Measurements from ENCODE around the gene EPHB2. TPM values are rescaled to one million over a fixed set of nuclear protein-coding genes. Genes with fewer than 3 reads are reported as not detected.

Gene EPHB2
- total and polyA plus RNA-seq, 2 of the 13 experiments (the other 11 are each of a cell fraction or from before 2014, with no cell fraction given), result 0.03 to 0.11 TPM

DNA sequence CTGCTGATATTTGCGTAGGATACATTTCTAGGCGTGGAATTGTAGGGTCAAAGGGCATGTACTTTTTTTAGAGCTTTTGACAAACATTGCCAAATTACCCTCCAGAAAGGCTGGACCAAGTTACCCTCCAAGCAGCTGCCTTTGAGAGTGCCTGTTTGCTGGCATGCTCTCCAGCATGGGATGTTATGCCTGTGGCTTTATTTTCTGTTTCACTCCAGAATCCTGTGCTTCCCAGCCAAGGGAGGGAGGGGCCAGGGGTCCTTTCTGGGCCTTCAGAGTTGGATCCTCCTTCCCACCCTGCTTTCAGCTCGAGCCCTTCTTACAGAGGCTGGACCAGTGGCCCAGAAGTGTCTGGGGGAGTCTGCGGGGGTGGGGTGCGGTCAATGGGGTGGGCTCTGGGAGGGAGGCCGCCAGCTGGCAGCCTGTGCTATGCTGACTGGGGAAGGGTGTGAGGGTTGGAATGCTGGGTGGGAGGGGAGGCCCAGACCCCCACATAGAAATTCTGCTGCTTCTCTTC, 81.2 kb downstream of the EPHB2 start (continued):
- TF ChIP-seq, protein P1, sequence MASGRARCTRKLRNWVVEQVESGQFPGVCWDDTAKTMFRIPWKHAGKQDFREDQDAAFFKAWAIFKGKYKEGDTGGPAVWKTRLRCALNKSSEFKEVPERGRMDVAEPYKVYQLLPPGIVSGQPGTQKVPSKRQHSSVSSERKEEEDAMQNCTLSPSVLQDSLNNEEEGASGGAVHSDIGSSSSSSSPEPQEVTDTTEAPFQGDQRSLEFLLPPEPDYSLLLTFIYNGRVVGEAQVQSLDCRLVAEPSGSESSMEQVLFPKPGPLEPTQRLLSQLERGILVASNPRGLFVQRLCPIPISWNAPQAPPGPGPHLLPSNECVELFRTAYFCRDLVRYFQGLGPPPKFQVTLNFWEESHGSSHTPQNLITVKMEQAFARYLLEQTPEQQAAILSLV (CRISPR knock-in tag; IDR thresholded peaks at IDR 0.05; ENCODE audit: borderline replicate concordance), result no peak
- no peak for TF ChIP-seq MIER2 (CRISPR knock-in tag; IDR thresholded peaks at IDR 0.05)

DNA sequence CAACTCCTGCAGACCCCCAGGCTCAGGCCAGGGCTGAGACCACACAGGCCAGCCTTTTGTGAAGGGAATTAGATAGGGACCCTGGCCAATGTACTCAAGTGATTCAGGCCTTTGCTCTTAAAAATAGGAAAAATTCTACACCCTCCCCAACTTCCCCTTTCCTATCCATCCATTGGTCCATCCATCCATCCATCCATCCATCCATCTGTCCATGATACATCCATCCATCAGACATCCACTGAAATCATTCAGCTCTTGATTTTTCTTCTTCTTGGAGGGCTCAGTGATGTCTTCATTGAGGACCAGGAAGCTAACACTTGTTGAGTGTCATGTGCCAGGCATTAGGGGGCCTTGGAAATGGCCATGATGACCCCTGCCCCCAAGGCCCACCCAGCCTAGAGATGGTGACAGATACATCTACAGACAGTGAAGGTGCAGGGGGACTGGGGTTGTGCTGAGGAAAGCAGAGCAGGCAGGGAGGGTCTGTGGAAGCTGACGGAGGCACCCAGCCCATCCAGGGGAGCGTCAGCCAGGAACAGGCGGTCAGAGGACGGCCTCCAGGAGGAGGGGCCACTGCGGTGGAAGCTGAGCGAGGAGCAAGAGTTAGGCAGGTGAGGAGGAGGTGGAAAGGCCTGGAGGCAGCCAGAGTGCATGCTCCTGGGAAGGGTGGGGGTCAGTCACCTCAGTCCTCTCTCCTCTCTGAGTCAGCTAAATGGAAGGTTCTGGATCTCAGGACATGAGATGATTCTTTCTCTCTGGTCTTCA, 81.9 kb downstream of the EPHB2 start:
- Histone ChIP-seq H3K4me1 (ENCODE audit: insufficient read depth, low read length) (peaks cover 15% of the 10 kb centered on the region), H3K79me2 (ENCODE audit: insufficient read depth, low read length) (no peaks in the 10 kb centered on the region), H3K27me3 (ENCODE audit: control insufficient read depth in 1 of 2, insufficient read depth in 2 of 2, low read length in 2 of 2) (peaks cover 3 to 9% of the 10 kb centered on the region in 2 experiments; a peak in 3 of 5 replicates), H3K27ac (ENCODE audit: extremely low read length, insufficient read depth, low read length) (no peak overlapping the region), H2AFZ (ENCODE audit: low read length) (no peak overlapping the region), H4K20me1 (ENCODE audit: insufficient read depth, low read length) (no peaks in the 10 kb centered on the region), H3K9ac (ENCODE audit: insufficient read depth, low read depth, low read length) (no peak overlapping the region), H3K9me3 (ENCODE audit: low read length) (no peaks in the 10 kb centered on the region), H3K4me2 (ENCODE audit: low read depth, low read length) (no peak overlapping the region), H3K36me3 (replicated peaks in 1 of 2; ENCODE audit: control insufficient read depth in 1 of 2, insufficient read depth in 2 of 2, low read length in 2 of 2) (no peaks in the 10 kb centered on the region), H3K4me3 (replicated peaks in 1 of 3; ENCODE audit: insufficient read depth in 1 of 3, low read depth in 2 of 3, low read length in 3 of 3) (no peak overlapping the region)
- in situ Hi-C loops (cut with HindIII; ENCODE audit: extremely low pct_ligation_motif_present, low pct_unique_long_range_greater_than_20kb) (no loop called here), intact Hi-C loops (cut with micrococcal nuclease; ENCODE audit: unreplicated experiment) (no loop called here)
- ChIA-PET POLR2A (no interaction called here), CTCF (ENCODE audit: low intra/inter-chr PET ratio, low total read pairs) (no interaction called here)
- ATAC-seq, result no peak
- BruUV-seq (replicated peaks), result no TSS peak
- no peak for FAIRE-seq
- no peak for DNase-seq (ENCODE audit: low spot score)
- 47% methylated on average over 6 of the region's 6 CpGs for WGBS (ENCODE audit: low lambda C conversion rate)
- TF ChIP-seq CHD2 (IDR thresholded peaks at IDR 0.05; ENCODE audit: low read depth, low read length) (no peak), SMC3 (IDR thresholded peaks at IDR 0.05; ENCODE audit: low read length) (no peak), ZBTB1 (CRISPR knock-in tag; IDR thresholded peaks at IDR 0.05; ENCODE audit: borderline replicate concordance) (no peak), ZNF563 (CRISPR knock-in tag; IDR thresholded peaks at IDR 0.05) (no peak), ZBTB7B (CRISPR knock-in tag; IDR thresholded peaks at IDR 0.05) (no peak), U2AF1 (optimal IDR thresholded peaks at IDR 0.05; ENCODE audit: low read depth, low read length) (no peak), HDAC1 (CRISPR knock-in tag; IDR thresholded peaks at IDR 0.05) (no peak)
- TF ChIP-seq, protein P2, sequence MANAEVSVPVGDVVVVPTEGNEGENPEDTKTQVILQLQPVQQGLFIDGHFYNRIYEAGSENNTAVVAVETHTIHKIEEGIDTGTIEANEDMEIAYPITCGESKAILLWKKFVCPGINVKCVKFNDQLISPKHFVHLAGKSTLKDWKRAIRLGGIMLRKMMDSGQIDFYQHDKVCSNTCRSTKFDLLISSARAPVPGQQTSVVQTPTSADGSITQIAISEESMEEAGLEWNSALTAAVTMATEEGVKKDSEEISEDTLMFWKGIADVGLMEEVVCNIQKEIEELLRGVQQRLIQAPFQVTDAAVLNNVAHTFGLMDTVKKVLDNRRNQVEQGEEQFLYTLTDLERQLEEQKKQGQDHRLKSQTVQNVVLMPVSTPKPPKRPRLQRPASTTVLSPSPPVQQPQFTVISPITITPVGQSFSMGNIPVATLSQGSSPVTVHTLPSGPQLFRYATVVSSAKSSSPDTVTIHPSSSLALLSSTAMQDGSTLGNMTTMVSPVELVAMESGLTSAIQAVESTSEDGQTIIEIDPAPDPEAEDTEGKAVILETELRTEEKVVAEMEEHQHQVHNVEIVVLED (CRISPR knock-in tag; IDR thresholded peaks at IDR 0.05; ENCODE audit: borderline replicate concordance), result no peak
- TF ChIP-seq, protein P3, sequence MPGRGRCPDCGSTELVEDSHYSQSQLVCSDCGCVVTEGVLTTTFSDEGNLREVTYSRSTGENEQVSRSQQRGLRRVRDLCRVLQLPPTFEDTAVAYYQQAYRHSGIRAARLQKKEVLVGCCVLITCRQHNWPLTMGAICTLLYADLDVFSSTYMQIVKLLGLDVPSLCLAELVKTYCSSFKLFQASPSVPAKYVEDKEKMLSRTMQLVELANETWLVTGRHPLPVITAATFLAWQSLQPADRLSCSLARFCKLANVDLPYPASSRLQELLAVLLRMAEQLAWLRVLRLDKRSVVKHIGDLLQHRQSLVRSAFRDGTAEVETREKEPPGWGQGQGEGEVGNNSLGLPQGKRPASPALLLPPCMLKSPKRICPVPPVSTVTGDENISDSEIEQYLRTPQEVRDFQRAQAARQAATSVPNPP (CRISPR knock-in tag; IDR thresholded peaks at IDR 0.05), result no peak
- TF ChIP-seq, protein P4, sequence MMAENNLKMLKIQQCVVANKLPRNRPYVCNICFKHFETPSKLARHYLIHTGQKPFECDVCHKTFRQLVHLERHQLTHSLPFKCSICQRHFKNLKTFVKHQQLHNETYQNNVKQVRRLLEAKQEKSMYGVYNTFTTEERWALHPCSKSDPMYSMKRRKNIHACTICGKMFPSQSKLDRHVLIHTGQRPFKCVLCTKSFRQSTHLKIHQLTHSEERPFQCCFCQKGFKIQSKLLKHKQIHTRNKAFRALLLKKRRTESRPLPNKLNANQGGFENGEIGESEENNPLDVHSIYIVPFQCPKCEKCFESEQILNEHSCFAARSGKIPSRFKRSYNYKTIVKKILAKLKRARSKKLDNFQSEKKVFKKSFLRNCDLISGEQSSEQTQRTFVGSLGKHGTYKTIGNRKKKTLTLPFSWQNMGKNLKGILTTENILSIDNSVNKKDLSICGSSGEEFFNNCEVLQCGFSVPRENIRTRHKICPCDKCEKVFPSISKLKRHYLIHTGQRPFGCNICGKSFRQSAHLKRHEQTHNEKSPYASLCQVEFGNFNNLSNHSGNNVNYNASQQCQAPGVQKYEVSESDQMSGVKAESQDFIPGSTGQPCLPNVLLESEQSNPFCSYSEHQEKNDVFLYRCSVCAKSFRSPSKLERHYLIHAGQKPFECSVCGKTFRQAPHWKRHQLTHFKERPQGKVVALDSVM (CRISPR knock-in tag; IDR thresholded peaks at IDR 0.05), result no peak
- TF ChIP-seq, protein P5, sequence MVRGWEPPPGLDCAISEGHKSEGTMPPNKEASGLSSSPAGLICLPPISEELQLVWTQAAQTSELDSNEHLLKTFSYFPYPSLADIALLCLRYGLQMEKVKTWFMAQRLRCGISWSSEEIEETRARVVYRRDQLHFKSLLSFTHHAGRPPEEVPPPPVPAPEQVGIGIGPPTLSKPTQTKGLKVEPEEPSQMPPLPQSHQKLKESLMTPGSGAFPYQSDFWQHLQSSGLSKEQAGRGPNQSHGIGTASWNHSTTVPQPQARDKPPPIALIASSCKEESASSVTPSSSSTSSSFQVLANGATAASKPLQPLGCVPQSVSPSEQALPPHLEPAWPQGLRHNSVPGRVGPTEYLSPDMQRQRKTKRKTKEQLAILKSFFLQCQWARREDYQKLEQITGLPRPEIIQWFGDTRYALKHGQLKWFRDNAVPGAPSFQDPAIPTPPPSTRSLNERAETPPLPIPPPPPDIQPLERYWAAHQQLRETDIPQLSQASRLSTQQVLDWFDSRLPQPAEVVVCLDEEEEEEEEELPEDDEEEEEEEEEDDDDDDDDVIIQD (CRISPR knock-in tag; IDR thresholded peaks at IDR 0.05; ENCODE audit: low read depth), result no peak
- TF ChIP-seq, protein P6, sequence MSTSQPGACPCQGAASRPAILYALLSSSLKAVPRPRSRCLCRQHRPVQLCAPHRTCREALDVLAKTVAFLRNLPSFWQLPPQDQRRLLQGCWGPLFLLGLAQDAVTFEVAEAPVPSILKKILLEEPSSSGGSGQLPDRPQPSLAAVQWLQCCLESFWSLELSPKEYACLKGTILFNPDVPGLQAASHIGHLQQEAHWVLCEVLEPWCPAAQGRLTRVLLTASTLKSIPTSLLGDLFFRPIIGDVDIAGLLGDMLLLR (CRISPR knock-in tag; IDR thresholded peaks at IDR 0.05), result no peak

Measured in HepG2 (cell line).